Large intestine (tissue), 3 donors: Measurements from ENCODE around the gene AGXT. TPM values are rescaled to one million over a fixed set of nuclear protein-coding genes. Genes with fewer than 3 reads are reported as not detected.

Source experiments
- DNase-seq, 2 donors: peaks; one replicate each; pipeline versions ENCODE4 v3.0.0 to v3.0.0-alpha.2; 2013
- H3K27ac ChIP-seq: one replicate; pipeline ENCODE4 v1.5.1; 2013; ENCODE audit warnings: low read length
- H3K27me3 ChIP-seq: 2 replicates; pipeline ENCODE4 v1.6.1; 2013; ENCODE audit warnings: low read length; ENCODE audit not compliant: control insufficient read depth, insufficient read depth
- H3K36me3 ChIP-seq: 2 replicates; pipeline ENCODE4 v1.6.1; 2013; ENCODE audit warnings: low read length; ENCODE audit not compliant: control insufficient read depth, insufficient read depth
- H3K4me1 ChIP-seq: one replicate; pipeline ENCODE4 v1.6.1; 2013; ENCODE audit warnings: low read length; ENCODE audit not compliant: control insufficient read depth, insufficient read depth
- H3K4me3 ChIP-seq: one replicate; pipeline ENCODE4 v1.5.1; 2013; ENCODE audit warnings: low read length
- H3K9me3 ChIP-seq: one replicate; pipeline ENCODE4 v1.6.1; 2013; ENCODE audit warnings: mild to moderate bottlenecking, low read depth, low read length, moderate library complexity; ENCODE audit not compliant: control insufficient read depth
- WGBS: methylation state at CpG from one replicate; pipeline ENCODE4 v1.1.5; 2013; ENCODE audit warnings: low lambda C conversion rate; ENCODE audit not compliant: insufficient coverage; 5-methylcytosine and 5-hydroxymethylcytosine counted together
- polyA plus RNA-seq: library from polyadenylated mRNA; unstranded; fragments of 120-200 nt; gene quantifications from one replicate; pipeline ENCODE4 v1.2.1, GENCODE V29; 2013

Gene AGXT
- polyA plus RNA-seq, 1 donor = 0.66 TPM

GRCh38 chr2:240869956-240870875, 1.6 kb downstream of the AGXT start:
- Histone ChIP-seq H3K27me3 (no peaks in the 10 kb centered on the region), H3K4me1 (peaks cover 20% of the 10 kb centered on the region), H3K36me3 (no peaks in the 10 kb centered on the region), H3K4me3 (no peak overlapping the region), H3K9me3 (peaks cover 5% of the 10 kb centered on the region), H3K27ac (no peak overlapping the region)
- no peak for DNase-seq
- WGBS = no CpG with 5 or more reads among the region's 15 CpGs

DNA sequence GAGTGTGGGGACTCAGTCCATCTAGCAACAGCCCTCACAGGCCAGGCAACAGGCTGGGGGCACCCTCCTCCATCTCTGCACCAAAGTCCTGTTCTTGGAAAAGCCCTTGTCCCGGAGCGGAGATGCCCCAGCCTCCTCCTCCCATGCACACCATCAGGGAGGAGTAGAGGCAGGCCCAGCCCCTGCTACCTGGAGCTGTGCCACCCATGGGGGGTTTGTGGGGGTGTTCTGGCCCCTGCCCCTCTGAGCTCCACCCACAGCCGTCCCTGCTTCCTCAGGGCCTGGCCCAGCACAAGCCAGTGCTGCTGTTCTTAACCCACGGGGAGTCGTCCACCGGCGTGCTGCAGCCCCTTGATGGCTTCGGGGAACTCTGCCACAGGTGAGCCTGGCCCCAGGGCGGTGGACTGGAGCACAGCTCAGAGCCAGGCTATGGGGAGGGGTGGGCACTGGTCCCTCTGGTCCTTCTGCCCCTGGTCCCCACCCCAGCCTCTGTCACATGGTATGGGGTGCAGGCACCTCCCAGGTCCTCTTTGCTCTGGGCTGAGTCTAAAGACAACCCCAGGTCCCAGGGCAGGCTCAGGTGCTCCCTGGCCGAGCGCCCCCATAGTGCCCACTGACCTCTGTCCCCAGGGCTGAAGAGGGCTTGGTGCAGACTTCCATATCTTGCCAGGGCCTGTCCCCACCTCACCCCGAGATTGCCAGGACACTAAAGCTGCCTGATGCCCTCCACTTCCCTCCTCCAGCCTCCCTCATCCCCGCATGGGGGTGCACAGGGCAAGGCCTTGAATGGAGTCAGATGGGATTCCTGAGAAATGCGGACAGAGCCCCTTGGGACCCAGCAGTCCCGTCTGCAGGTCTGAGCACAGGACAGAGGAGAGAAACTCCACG, 2.7 kb downstream of the AGXT start:
- DNase-seq = no peak
- Histone ChIP-seq H3K4me3 (no peak overlapping the region), H3K4me1 (peaks cover 31% of the 10 kb centered on the region), H3K9me3 (peaks cover 5% of the 10 kb centered on the region), H3K27ac (no peak overlapping the region), H3K27me3 (no peaks in the 10 kb centered on the region), H3K36me3 (no peaks in the 10 kb centered on the region)
- WGBS = no CpG with 5 or more reads among the region's 16 CpGs

DNA sequence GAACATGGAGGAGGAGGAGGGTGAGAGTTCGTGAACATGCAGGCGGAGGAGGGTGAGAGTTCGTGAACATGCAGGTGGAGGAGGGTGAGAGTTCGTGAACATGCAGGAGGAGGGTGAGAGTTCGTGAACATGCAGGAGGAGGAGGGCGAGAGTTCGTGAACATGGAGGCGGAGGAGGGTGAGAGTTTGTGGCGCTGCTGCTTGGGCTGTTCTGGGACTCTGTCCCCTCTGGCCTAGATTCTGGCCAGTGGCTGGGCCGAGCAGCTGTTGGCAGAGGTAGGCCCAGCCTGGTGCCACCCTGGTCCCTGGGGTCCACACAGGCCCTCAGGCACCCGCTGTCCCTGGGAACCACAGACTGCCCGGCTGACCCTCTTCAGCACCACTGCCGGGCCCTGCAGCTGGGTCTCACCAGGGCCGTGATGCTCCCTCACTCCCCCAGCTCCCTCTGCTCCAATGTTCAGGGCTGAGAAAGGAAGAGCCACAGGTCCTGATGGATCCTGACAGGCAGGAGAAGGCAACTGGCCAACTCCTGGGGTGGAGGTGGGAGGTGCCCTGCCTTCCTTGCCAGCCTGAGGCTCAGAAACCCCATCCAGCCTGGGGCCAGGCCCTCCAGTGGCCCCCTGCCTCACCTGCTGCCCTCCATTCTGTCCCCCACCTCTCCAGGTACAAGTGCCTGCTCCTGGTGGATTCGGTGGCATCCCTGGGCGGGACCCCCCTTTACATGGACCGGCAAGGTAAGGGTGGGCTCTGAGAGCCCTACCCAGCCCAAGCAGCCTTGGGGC, 3.9 kb downstream of the AGXT start:
- Histone ChIP-seq H3K27ac (no peak overlapping the region), H3K4me3 (no peak overlapping the region), H3K27me3 (no peaks in the 10 kb centered on the region), H3K9me3 (peaks cover 7% of the 10 kb centered on the region), H3K4me1 (peaks cover 42% of the 10 kb centered on the region), H3K36me3 (no peaks in the 10 kb centered on the region)
- WGBS = 96% methylated on average over 5 of the region's 17 CpGs
- no peak for DNase-seq

DNA sequence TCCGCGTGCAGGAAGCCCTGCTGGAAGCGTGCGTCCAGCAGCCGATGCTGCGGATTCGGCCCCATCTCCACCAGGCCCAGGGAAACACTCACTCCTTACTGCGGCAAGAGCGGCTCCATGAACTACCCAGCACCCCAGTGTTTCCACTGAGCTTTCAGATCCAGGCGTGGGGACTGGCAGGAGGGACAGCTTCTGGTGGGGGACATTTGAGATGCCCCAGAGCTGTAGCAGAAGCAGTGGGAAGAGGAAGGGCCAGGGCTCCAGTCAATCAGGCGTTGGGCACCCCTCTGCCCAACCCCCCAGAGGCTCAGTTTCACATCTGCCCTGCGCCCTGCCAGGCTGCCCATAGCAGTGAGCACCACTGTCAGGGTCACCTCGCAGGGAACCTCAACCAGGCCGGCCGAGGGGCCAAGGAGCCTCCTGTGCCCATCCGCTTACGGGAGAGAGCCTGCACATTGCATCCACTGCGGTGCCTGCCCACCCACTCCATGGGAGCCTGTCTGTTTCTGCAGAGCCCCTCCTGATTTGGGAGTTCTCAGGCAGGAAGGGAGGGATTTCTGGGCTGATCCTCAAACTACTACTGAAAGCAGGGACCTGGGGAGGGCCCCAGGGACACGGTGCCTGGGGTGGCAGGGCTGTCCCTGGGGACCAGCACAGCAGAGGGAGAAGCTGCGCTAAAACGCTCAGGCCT, 4.6 kb downstream of the AGXT start:
- Histone ChIP-seq H3K36me3 (no peaks in the 10 kb centered on the region), H3K9me3 (peaks cover 7% of the 10 kb centered on the region), H3K27me3 (no peaks in the 10 kb centered on the region), H3K4me3 (no peak overlapping the region), H3K4me1 (peaks cover 42% of the 10 kb centered on the region), H3K27ac (peak overlapping the region; percentile 84)
- no CpG with 5 or more reads among the region's 21 CpGs for WGBS
- no peak for DNase-seq

GRCh38 chr2:240873805-240874714, 5.4 kb downstream of the AGXT start:
- H3K27ac ChIP-seq = peak overlapping the region; percentile 84
- H3K27me3 ChIP-seq = no peaks in the 10 kb centered on the region
- peaks cover 7% of the 10 kb centered on the region for H3K9me3 ChIP-seq
- no CpG with 5 or more reads among the region's 33 CpGs for WGBS
- H3K4me3 ChIP-seq = no peak overlapping the region
- peak; percentile 94 to 97 for DNase-seq
- H3K4me1 ChIP-seq = peaks cover 42% of the 10 kb centered on the region
- no peaks in the 10 kb centered on the region for H3K36me3 ChIP-seq

GRCh38 chr2:240874715-240875227, 6.1 kb downstream of the AGXT start:
- peak overlapping the region; percentile 84 for H3K27ac ChIP-seq
- no CpG with 5 or more reads among the region's 12 CpGs for WGBS
- no peaks in the 10 kb centered on the region for H3K36me3 ChIP-seq
- peaks cover 42% of the 10 kb centered on the region for H3K4me1 ChIP-seq
- no peak for DNase-seq
- no peaks in the 10 kb centered on the region for H3K27me3 ChIP-seq
- no peak overlapping the region for H3K4me3 ChIP-seq
- peaks cover 7% of the 10 kb centered on the region for H3K9me3 ChIP-seq

DNA sequence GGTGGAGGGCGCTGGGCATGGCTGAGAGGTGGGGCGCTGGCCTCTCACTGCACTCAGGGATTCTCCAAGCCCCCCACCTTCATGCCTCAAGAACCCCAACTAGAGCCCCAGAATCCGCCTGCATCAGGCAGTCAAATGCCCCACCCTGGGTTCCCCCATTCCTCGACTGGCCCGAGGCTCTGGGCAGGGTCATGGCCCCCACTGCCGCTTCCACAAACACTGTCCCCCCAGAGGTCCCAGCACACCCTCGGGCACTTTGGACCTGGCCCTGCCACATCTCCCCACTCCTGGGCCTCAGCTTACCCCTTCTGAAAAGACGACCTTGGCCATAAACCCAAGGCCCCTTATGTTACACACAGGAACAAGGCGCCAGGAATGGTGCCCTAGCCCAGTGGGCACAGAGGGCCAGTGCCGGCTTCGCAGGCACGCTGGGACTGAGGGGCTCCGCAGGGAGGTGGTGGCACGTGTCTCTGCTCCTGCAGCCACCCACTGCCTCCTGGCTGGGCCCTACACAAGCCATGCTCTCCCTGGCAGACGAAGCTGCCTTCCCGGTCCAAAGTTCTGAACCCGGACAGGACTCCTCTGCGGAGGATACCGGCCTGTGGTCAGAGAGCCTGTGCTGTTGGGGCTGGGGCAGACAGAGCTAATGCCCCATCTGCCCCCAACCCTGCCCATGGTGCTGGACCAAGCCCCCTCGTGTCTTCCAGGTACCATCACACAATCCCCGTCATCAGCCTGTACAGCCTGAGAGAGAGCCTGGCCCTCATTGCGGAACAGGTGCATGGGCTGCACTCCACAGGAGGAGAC, 6.8 kb downstream of the AGXT start:
- Histone ChIP-seq H3K27me3 (no peaks in the 10 kb centered on the region), H3K36me3 (no peaks in the 10 kb centered on the region), H3K27ac (peak overlapping the region; percentile 84), H3K9me3 (peaks cover 7% of the 10 kb centered on the region), H3K4me1 (peaks cover 42% of the 10 kb centered on the region), H3K4me3 (no peak overlapping the region)
- no CpG with 5 or more reads among the region's 22 CpGs for WGBS
- DNase-seq = no peak

GRCh38 chr2:240876035-240876474, 7.4 kb downstream of the AGXT start:
- Histone ChIP-seq H3K27ac (peak overlapping the region; percentile 32), H3K36me3 (no peaks in the 10 kb centered on the region), H3K4me1 (peaks cover 42% of the 10 kb centered on the region), H3K27me3 (no peaks in the 10 kb centered on the region), H3K9me3 (peaks cover 7% of the 10 kb centered on the region), H3K4me3 (no peak overlapping the region)
- no CpG with 5 or more reads among the region's 7 CpGs for WGBS
- no peak for DNase-seq
